Spinal cord (tissue), 10 donors: Measurements from ENCODE around the gene COL6A3. TPM values are rescaled to one million over a fixed set of nuclear protein-coding genes. Genes with fewer than 3 reads are reported as not detected.

Experiments used
- DNase-seq, 6 donors: peaks; one replicate each; pipeline versions ENCODE4 v3.0.0 to v3.0.0-alpha.2; 2013 to 2015; ENCODE audit warnings: low spot score in 6 of 6, low read depth in 4 of 6
- H3K27ac ChIP-seq: one replicate; pipeline ENCODE4 v1.5.1; 2013; ENCODE audit warnings: low read depth, low read length, control low read depth
- H3K27me3 ChIP-seq: one replicate; pipeline ENCODE4 v1.6.1; 2013; ENCODE audit warnings: low read length; ENCODE audit not compliant: control insufficient read depth, insufficient read depth
- H3K36me3 ChIP-seq: one replicate; pipeline ENCODE4 v1.6.1; 2013; ENCODE audit warnings: low read length; ENCODE audit not compliant: control insufficient read depth, insufficient read depth
- H3K4me1 ChIP-seq: one replicate; pipeline ENCODE4 v1.6.1; 2013; ENCODE audit warnings: low read length; ENCODE audit not compliant: control insufficient read depth, insufficient read depth
- H3K4me3 ChIP-seq: one replicate; pipeline ENCODE4 v1.5.1; 2013; ENCODE audit warnings: low read depth, low read length, control low read depth
- H3K9me3 ChIP-seq: one replicate; pipeline ENCODE4 v1.6.1; 2013; ENCODE audit warnings: low read length; ENCODE audit not compliant: control insufficient read depth, insufficient read depth
- WGBS: methylation state at CpG from one replicate; pipeline ENCODE4 v1.1.5; 2013; ENCODE audit warnings: missing lambda C conversion rate; ENCODE audit not compliant: insufficient coverage; 5-methylcytosine and 5-hydroxymethylcytosine counted together
- polyA plus RNA-seq, 2 donors: library from polyadenylated mRNA; unstranded; fragments of 120-200 nt; gene quantifications; one replicate each; pipeline ENCODE4 v1.2.1, GENCODE V29; 2013; ENCODE audit not compliant: insufficient read length in 2 of 2
- total RNA-seq, 2 donors: library from RNA; depleted of rRNA in 1 of 2; stranded (reverse); fragments of 120-200 nt in 1 of 2; fragments of >200 nt in 1 of 2; gene quantifications; one replicate each; pipeline versions ENCODE4 v1.2.3 to v1.2.4, GENCODE V29; 2013 to 2014
- donor health status: healthy.

Gene COL6A3
- total and polyA plus RNA-seq, 4 donors, result 41.3 to 429 (median 167) TPM

DNA sequence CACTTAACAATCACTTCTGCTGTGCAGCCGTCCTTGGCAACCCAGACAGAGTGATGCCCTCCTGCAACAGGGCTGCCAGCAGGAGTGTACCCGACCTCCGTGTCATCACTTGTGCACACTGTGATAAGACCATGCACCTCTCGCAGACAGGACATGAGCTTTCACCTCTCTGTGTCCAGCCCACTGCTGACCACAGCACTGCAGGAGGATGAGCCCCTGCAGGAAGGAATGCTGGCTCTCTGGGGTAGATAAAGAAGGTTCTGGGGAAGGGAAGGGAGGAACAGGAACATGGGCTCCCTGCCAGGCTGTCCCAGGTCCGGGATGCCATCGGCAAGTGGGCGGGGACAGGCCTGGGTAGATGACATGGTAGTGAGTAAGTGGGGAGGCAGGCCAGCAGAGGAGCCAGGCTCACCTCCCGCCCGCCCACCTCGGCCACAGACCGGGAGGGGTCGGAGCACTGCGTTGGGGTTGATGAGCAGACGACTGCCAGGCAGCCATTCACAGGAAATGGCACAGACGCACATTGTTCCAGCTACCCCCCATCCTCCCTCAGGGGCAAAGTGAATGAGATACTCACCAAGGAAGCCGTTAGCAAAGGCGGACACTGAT, 18.6 kb upstream of the COL6A3 start:
- no peak overlapping the region for H3K27ac ChIP-seq
- H3K27me3 ChIP-seq, result no peaks in the 10 kb centered on the region
- no peak for DNase-seq
- WGBS, result 57% methylated on average over 13 of the region's 17 CpGs
- H3K4me3 ChIP-seq, result no peak overlapping the region
- peaks cover 23% of the 10 kb centered on the region for H3K4me1 ChIP-seq
- no peaks in the 10 kb centered on the region for H3K36me3 ChIP-seq
- H3K9me3 ChIP-seq, result no peaks in the 10 kb centered on the region

DNA sequence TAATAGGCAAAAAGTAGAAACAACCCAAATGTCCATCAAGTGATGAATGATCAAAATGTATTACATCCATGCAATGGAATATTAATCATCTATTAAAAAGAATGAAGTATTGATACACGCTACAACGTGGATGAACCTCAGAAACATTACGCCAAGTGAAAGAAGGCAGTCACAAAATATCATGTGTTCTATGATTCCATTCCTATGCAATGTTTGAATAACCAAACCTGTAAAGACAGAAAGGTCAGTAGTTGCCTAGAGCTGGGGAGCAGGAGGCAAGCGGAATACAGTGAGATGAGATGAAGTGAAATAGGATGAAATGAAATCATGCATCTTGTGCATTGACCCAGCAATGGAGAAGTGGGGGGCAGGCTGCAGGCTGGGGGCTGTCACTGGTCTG, 17.9 kb upstream of the COL6A3 start:
- H3K4me3 ChIP-seq, result no peak overlapping the region

DNA sequence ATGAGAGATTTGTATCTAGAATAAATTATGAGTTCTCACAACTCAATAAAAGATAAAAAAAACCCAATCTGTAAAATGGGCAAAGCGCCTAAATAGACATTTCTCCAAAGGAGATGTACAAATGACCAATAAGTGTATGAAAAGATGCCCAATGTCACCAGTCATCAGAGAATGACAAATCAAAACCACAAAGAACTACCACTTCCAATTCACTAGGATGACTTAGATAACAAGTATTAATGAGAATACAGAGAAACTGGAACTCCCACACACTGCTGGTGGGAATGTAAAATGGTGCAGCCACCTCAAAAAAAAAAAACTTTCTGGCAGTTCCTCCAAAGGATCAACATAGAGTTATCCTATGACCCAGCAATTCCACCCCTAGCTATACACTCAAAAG, 17.4 kb upstream of the COL6A3 start:
- no CpG with 5 or more reads among the region's 1 CpG for WGBS
- Histone ChIP-seq H3K27me3 (no peaks in the 10 kb centered on the region), H3K36me3 (no peaks in the 10 kb centered on the region), H3K9me3 (no peaks in the 10 kb centered on the region), H3K27ac (no peak overlapping the region), H3K4me1 (peaks cover 23% of the 10 kb centered on the region), H3K4me3 (no peak overlapping the region)
- DNase-seq, result no peak

More for the DNA sequence above, 17.9 kb upstream of the COL6A3 start:
- 100% methylated on average over 1 of the region's 4 CpGs for WGBS
- DNase-seq, result no peak
- no peaks in the 10 kb centered on the region for H3K36me3 ChIP-seq
- no peaks in the 10 kb centered on the region for H3K27me3 ChIP-seq
- H3K9me3 ChIP-seq, result no peaks in the 10 kb centered on the region
- H3K4me1 ChIP-seq, result peaks cover 23% of the 10 kb centered on the region
- no peak overlapping the region for H3K27ac ChIP-seq

DNA sequence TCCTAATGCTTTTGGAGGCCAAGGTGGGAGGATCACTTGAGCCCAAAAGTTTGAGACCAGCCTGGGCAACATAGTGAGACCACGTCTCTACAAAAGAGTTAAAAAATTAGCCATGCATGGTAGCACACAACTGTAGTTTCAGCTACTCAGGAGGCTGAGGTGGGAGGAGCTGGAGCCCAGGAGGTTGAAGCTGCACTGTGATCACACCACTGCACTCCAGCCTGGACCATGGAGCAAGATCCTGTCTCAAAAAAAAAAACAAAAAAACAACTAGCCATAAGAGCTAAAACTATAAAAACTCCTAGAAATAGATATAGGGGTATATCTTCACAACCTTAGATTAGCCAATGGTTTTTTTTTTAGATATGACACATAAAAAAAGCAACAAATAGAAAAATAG, 16.9 kb upstream of the COL6A3 start:
- WGBS, result 100% methylated on average over 1 of the region's 1 CpG
- H3K4me3 ChIP-seq, result no peak overlapping the region
- H3K27me3 ChIP-seq, result no peaks in the 10 kb centered on the region
- H3K27ac ChIP-seq, result no peak overlapping the region
- DNase-seq, result no peak
- H3K4me1 ChIP-seq, result peaks cover 23% of the 10 kb centered on the region
- H3K9me3 ChIP-seq, result no peaks in the 10 kb centered on the region
- H3K36me3 ChIP-seq, result no peaks in the 10 kb centered on the region

DNA sequence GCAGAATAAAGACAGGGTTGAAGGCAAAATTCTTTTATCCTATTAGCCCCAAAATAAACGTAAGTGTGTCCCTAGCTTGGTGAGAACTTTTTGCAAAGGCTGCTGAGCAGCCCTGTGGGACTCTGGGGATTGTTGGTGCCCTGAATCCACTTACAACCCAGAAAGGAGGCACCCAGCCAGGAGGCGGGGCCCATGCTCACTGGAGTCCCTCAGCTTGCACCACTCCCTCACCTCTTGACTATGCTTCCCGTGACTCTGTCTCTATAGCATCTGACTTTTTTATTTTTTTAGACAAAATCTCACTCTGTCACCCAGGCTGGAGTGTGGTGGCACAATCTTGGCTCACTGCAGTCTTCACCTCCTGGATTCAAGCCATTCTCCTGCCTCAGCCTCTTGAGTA, 15.8 kb upstream of the COL6A3 start:
- Histone ChIP-seq H3K36me3 (no peaks in the 10 kb centered on the region), H3K9me3 (no peaks in the 10 kb centered on the region), H3K27me3 (no peaks in the 10 kb centered on the region), H3K4me1 (peaks cover 15% of the 10 kb centered on the region), H3K4me3 (no peak overlapping the region), H3K27ac (no peak overlapping the region)
- WGBS, result 80% methylated on average over 2 of the region's 3 CpGs
- no peak for DNase-seq

DNA sequence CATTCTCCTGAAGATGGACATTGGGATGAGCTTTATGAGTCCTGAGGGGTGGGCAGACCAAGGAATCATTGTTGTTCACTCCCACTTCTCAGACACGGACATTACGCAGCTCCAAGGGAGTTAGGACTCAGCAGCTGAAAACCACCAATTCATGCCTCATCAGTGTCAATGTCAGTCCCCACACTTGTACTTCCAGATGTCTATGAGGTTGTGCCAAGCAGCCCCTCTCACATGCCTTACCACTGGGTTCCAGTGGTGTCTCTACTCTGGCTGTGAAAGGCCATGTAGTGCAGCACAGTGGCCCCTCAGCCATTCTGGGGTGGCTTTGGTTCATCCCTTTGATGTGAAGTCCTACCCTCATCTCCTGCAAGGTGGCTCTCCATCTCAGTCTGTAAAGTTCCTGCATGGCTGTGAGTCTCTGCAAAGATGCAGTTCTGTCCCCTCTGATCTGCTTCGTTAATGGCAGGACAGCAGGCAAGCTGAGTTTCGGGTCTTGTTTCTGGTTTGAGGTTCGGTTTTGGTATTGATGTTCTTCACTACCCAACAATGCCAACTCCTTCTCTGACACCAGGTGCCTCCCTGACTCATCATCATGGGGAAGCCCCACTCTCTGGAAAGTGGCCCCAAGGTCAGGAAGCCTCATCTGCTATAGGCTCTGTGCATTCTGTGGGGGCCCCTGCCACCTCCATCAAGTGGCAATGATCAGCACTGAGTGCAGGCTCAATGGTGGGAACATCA, 14.0 kb upstream of the COL6A3 start:
- Histone ChIP-seq H3K4me1 (peaks cover 4% of the 10 kb centered on the region), H3K27ac (no peak overlapping the region), H3K36me3 (no peaks in the 10 kb centered on the region), H3K9me3 (no peaks in the 10 kb centered on the region), H3K27me3 (no peaks in the 10 kb centered on the region), H3K4me3 (no peak overlapping the region)
- no peak for DNase-seq
- WGBS, result 98% methylated on average over 5 of the region's 5 CpGs

DNA sequence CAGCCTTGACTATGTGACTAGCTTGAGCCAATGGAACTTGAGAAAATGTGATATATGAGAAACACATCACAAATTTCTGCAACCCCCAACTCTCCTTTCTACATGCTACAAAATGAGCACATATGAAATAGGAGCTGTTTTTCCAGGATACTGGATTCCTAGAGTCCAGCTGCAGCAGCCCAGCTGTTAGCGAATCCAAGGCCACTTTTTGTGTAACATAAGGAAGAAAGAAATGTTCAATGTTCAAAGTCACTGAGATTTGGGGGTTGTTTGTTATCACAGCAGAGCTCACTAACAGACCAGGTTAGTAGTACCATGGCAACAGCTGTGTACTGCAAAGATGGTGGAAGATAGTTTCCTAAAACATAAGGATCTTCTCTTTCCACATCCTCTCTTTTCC, 12.6 kb upstream of the COL6A3 start:
- 94% methylated on average over 1 of the region's 1 CpG for WGBS

DNA sequence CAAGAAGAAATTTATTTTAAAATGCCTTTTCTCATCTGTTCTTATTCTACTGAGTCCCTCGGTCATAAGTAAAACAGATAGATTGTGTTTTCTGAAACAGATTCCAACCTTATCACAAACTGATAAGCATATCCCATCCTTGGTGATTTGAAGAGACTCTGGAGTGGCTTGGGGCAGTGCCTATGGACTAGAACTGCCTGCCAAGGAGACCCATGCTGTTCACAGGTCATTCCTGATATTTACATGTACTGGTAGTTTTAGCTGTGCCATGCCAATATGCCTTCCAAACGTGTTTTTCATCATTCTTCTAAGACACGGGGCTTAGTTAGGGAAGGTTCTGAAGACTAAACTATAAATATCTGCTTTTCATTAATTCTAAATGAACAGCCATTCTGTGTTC, 11.4 kb upstream of the COL6A3 start:
- Histone ChIP-seq H3K36me3 (no peaks in the 10 kb centered on the region), H3K27ac (no peak overlapping the region), H3K4me3 (no peak overlapping the region), H3K4me1 (peaks cover 8% of the 10 kb centered on the region), H3K27me3 (peaks cover 3% of the 10 kb centered on the region), H3K9me3 (no peaks in the 10 kb centered on the region)
- no CpG with 5 or more reads among the region's 3 CpGs for WGBS
- no peak for DNase-seq

More for the DNA sequence above, 12.6 kb upstream of the COL6A3 start:
- Histone ChIP-seq H3K27ac (no peak overlapping the region), H3K4me1 (peaks cover 6% of the 10 kb centered on the region), H3K36me3 (no peaks in the 10 kb centered on the region), H3K9me3 (no peaks in the 10 kb centered on the region), H3K27me3 (peaks cover 1% of the 10 kb centered on the region), H3K4me3 (no peak overlapping the region)
- DNase-seq, result no peak

DNA sequence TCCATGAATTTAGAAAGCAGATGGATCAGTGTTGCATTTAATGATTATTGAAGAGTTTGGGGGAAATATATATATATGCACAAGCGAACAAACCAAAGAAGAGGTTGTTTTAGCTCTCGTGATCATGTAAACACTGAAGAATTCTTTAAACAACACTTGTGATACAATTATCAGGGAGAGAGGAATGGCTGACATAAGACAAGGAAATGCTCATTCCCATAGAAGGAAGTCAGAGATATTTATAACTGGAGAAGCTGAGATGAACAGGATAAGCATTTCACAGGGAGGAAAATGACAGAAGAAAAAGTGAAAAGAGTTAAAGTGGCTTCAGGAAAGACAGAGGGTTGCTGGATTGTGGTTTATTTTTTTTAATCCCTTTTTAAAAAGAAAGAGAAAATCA, 10.6 kb upstream of the COL6A3 start:
- Histone ChIP-seq H3K36me3 (no peaks in the 10 kb centered on the region), H3K4me3 (no peak overlapping the region), H3K27me3 (peaks cover 6% of the 10 kb centered on the region), H3K4me1 (peaks cover 8% of the 10 kb centered on the region), H3K27ac (no peak overlapping the region), H3K9me3 (no peaks in the 10 kb centered on the region)
- DNase-seq, result no peak
- no CpG with 5 or more reads among the region's 2 CpGs for WGBS

DNA sequence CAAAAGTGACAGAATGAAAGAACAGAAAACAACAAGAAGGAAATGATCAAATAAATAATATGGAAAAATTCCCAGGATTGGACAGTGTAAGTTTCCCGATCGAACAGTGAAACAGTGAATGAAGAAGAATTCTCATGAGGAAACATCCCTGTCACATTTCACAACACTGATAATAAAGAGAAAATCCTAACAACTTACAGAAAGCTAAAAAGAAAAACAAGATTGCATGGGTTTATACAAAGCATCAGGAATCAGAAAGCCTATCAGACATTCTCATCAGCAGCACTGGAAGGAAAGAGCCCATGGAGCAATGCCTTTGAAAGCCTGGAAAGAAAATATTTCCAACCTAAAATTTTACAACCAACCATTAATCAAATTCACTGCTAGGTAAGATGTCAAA, 9.9 kb upstream of the COL6A3 start:
- Histone ChIP-seq H3K9me3 (no peaks in the 10 kb centered on the region), H3K36me3 (no peaks in the 10 kb centered on the region), H3K27me3 (peaks cover 6% of the 10 kb centered on the region), H3K4me3 (no peak overlapping the region), H3K27ac (no peak overlapping the region), H3K4me1 (peaks cover 8% of the 10 kb centered on the region)
- DNase-seq, result no peak
- WGBS, result no CpG with 5 or more reads among the region's 2 CpGs
